Hepatocyte (in vitro differentiated cells): ENCODE results near the gene BRD3. TPM values are rescaled to one million over a fixed set of nuclear protein-coding genes. Genes with fewer than 3 reads are reported as not detected.

Source experiments
- DNase-seq: peaks from one replicate; pipeline ENCODE4 v3.0.0-alpha.2; 2016; ENCODE audit warnings: low spot score
- H2AFZ ChIP-seq: fragments of 200-600 bp; sonication (generic); 2 replicates; pipeline ENCODE4 v1.6.0; 2016; ENCODE audit warnings: antibody characterized with exemption, mild to moderate bottlenecking
- H3K27ac ChIP-seq: fragments of 200-600 bp; sonication (generic); 2 replicates; pipeline ENCODE4 v1.5.1; 2016; ENCODE audit warnings: mild to moderate bottlenecking
- H3K27me3 ChIP-seq: fragments of 200-600 bp; sonication (generic); 2 replicates; pipeline ENCODE4 v1.6.1; 2016
- H3K36me3 ChIP-seq: fragments of 200-600 bp; sonication (generic); replicated peaks from 2 replicates; pipeline ENCODE4 v1.5.1; 2016; ENCODE audit warnings: low read depth; ENCODE audit not compliant: insufficient read depth
- H3K4me1 ChIP-seq: fragments of 200-600 bp; sonication (generic); 2 replicates; pipeline ENCODE4 v1.5.1; 2016; ENCODE audit warnings: mild to moderate bottlenecking, moderate library complexity; ENCODE audit not compliant: insufficient read depth
- H3K4me2 ChIP-seq: fragments of 200-600 bp; sonication (generic); 2 replicates; pipeline ENCODE4 v1.6.0; 2016
- H3K4me3 ChIP-seq: fragments of 200-600 bp; sonication (generic); 2 replicates; pipeline ENCODE4 v1.5.1; 2016; ENCODE audit warnings: mild to moderate bottlenecking
- H3K79me2 ChIP-seq: fragments of 200-600 bp; sonication (generic); 2 replicates; pipeline ENCODE4 v1.6.0; 2017; ENCODE audit warnings: mild to moderate bottlenecking
- H3K9me2 ChIP-seq: fragments of 200-600 bp; sonication (generic); replicated peaks from 2 replicates; pipeline ENCODE4 v1.6.0; 2017; ENCODE audit warnings: mild to moderate bottlenecking; ENCODE audit not compliant: insufficient read depth
- H3K9me3 ChIP-seq: fragments of 200-600 bp; sonication (generic); 2 replicates; pipeline ENCODE4 v1.5.1; 2016; ENCODE audit warnings: low read depth, mild to moderate bottlenecking
- H4K20me1 ChIP-seq: fragments of 200-600 bp; sonication (generic); 2 replicates; pipeline ENCODE4 v1.6.0; 2016; ENCODE audit warnings: mild to moderate bottlenecking; ENCODE audit not compliant: insufficient read depth, poor library complexity, severe bottlenecking
- EZH2 ChIP-seq: fragments of 200-600 bp; sonication (generic); IDR thresholded peaks from 2 replicates; pipeline ENCODE4 v1.6.1; 2016; ENCODE audit warnings: antibody characterized with exemption, mild to moderate bottlenecking, borderline replicate concordance
- EZH2phosphoT487 ChIP-seq: fragments of 200-600 bp; sonication (generic); IDR thresholded peaks from one replicate; pipeline ENCODE4 v1.6.1; 2018; ENCODE audit warnings: antibody characterized with exemption, mild to moderate bottlenecking, low read depth, moderate library complexity; ENCODE audit not compliant: unreplicated experiment, severe bottlenecking
- WGBS: methylation state at CpG from one replicate; pipeline ENCODE4 v1.1.6; 2016; ENCODE audit warnings: low lambda C conversion rate; ENCODE audit errors: missing lambda C conversion rate; 5-methylcytosine and 5-hydroxymethylcytosine counted together
- polyA plus RNA-seq: library from polyadenylated mRNA; unstranded; fragments of >200 nt; fragmentation: Nextera tagmentation; extraction: Ambion mirVana; gene quantifications from 2 replicates; pipeline ENCODE4 v1.2.1, GENCODE V29; 2016
- total RNA-seq: library from RNA; depleted of rRNA; stranded (reverse); fragments of >200 nt; gene quantifications from 2 replicates; pipeline ENCODE4 v1.2.3, GENCODE V29; 2014
- TF ChIP-seq, protein P1 (sequence below): fragments of 200-600 bp; sonication (generic); IDR thresholded peaks from 2 replicates; pipeline ENCODE4 v1.5.1; 2016; ENCODE audit warnings: antibody characterized with exemption, mild to moderate bottlenecking; ENCODE audit not compliant: poor library complexity

The BRD3 gene
- total and polyA plus RNA-seq, 2 experiments from 2014 or later: 9.0 to 29.6 TPM

DNA sequence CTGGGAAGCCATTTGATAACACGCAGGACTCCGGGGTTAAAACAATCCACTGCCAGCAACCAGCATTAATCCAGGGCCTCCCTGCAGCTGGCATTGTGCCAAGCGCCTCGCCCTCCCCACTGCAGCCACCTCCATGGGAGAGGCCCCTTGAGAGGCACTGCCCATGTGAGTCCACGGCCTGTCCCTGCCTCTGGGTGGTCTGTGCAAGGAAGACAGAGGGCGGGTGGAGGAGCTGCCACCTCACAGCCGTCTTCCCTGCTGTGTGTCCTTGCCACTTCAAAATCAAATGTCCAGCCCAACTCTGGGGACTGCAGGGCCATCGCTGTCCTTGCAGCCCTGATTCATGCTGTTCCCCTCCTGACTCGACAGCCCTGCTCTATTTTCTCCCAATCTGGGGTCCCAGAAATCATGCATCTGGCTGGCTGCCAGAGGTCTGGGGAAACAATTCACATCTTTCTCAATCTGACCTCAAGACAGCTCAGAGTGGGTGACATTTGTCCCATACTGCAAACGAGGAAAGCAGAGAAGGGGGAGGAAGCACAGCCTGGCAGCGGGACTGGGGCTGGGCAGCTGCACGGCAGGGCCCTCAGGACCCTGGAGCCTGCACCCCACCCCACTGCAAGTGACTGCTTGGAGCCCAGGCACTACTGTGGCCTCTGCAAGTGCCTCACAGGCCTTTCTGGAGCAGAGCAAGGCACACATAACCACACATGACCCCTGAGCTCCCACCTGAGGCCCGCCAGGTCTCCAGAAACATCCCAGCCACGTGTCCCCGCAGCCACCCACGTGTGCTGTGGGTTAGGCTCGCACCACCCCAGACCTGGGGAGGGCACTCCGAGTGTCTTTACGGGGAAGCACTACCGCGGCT is 26.8 kb downstream of the BRD3 start:
- Histone ChIP-seq H2AFZ (no peak overlapping the region), H3K4me1 (no peaks in the 10 kb centered on the region), H3K9me3 (no peaks in the 10 kb centered on the region), H3K79me2 (no peaks in the 10 kb centered on the region), H3K9me2 (no peaks in the 10 kb centered on the region), H3K27me3 (no peaks in the 10 kb centered on the region), H4K20me1 (no peaks in the 10 kb centered on the region), H3K4me3 (no peak overlapping the region), H3K36me3 (no peaks in the 10 kb centered on the region), H3K27ac (no peak overlapping the region), H3K4me2 (no peak overlapping the region)
- no peak for TF ChIP-seq EZH2
- TF ChIP-seq, protein P1, sequence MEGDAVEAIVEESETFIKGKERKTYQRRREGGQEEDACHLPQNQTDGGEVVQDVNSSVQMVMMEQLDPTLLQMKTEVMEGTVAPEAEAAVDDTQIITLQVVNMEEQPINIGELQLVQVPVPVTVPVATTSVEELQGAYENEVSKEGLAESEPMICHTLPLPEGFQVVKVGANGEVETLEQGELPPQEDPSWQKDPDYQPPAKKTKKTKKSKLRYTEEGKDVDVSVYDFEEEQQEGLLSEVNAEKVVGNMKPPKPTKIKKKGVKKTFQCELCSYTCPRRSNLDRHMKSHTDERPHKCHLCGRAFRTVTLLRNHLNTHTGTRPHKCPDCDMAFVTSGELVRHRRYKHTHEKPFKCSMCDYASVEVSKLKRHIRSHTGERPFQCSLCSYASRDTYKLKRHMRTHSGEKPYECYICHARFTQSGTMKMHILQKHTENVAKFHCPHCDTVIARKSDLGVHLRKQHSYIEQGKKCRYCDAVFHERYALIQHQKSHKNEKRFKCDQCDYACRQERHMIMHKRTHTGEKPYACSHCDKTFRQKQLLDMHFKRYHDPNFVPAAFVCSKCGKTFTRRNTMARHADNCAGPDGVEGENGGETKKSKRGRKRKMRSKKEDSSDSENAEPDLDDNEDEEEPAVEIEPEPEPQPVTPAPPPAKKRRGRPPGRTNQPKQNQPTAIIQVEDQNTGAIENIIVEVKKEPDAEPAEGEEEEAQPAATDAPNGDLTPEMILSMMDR: no peak
- no peak for TF ChIP-seq EZH2phosphoT487
- no peak for DNase-seq
- 86% methylated on average over 21 of the region's 21 CpGs for WGBS

GRCh38 chr9:134040176-134040565 is 27.7 kb downstream of the BRD3 start:
- 99% methylated on average over 17 of the region's 17 CpGs for WGBS
- Histone ChIP-seq H2AFZ (no peak overlapping the region), H3K9me3 (no peaks in the 10 kb centered on the region), H3K4me3 (no peak overlapping the region), H4K20me1 (no peaks in the 10 kb centered on the region), H3K4me2 (no peak overlapping the region), H3K27me3 (no peaks in the 10 kb centered on the region), H3K79me2 (no peaks in the 10 kb centered on the region), H3K27ac (no peak overlapping the region), H3K9me2 (no peaks in the 10 kb centered on the region), H3K4me1 (no peaks in the 10 kb centered on the region), H3K36me3 (no peaks in the 10 kb centered on the region)
- no peak for DNase-seq
- TF ChIP-seq EZH2phosphoT487 (no peak), EZH2 (no peak)
- TF ChIP-seq, protein P1: no peak

GRCh38 chr9:134039386-134040175 is 28.2 kb downstream of the BRD3 start:
- Histone ChIP-seq H3K9me2 (no peaks in the 10 kb centered on the region), H3K9me3 (no peaks in the 10 kb centered on the region), H3K4me3 (no peak overlapping the region), H3K79me2 (no peaks in the 10 kb centered on the region), H3K4me1 (no peaks in the 10 kb centered on the region), H3K36me3 (no peaks in the 10 kb centered on the region), H3K27me3 (no peaks in the 10 kb centered on the region), H3K27ac (no peak overlapping the region), H2AFZ (no peak overlapping the region), H4K20me1 (no peaks in the 10 kb centered on the region), H3K4me2 (no peak overlapping the region)
- TF ChIP-seq, protein P1: no peak
- TF ChIP-seq EZH2 (no peak), EZH2phosphoT487 (no peak)
- WGBS: 94% methylated on average over 19 of the region's 20 CpGs
- no peak for DNase-seq
